K562 (cell line): Measurements from ENCODE around the gene TMEM164. TPM values are rescaled to one million over a fixed set of nuclear protein-coding genes. Genes with fewer than 3 reads are reported as not detected.

Experiments used
- CHD2 ChIP-seq: IDR thresholded peaks from 2 replicates; pipeline ENCODE4 v1.6.1; 2011; ENCODE audit warnings: low read depth, low read length
- ETV1 ChIP-seq: fragments of 450-650 bp; conservative IDR thresholded peaks from 2 replicates; pipeline ENCODE4 v1.6.1; 2016; ENCODE audit warnings: missing genetic modification characterization, control low read depth, low read depth, missing compliant biosample characterization
- FOXA3 ChIP-seq, 2 experiments: fragments of 450-650 bp in 1 of 2; sonication (generic) in 1 of 2; formaldehyde crosslinking; IDR thresholded peaks in 1 of 2; conservative IDR thresholded peaks in 1 of 2; 2 replicates each; pipeline versions ENCODE4 v1.4.0 to v1.8.0; 2020 to 2022; ENCODE audit warnings: mild to moderate bottlenecking in 2 of 2, missing genetic modification reagents in 1 of 2
- KDM1A ChIP-seq, 2 experiments: fragments of 450-650 bp; IDR thresholded peaks; 2 replicates each; pipeline ENCODE4 v1.6.1; 2016; ENCODE audit warnings: mild to moderate bottlenecking in 2 of 2
- NFXL1 ChIP-seq: fragments of 450-650 bp; formaldehyde crosslinking; IDR thresholded peaks from 2 replicates; pipeline ENCODE4 v1.4.0; 2021; ENCODE audit warnings: mild to moderate bottlenecking
- NR2C2 ChIP-seq, 2 experiments: fragments of 200-800 bp in 1 of 2; sonication (Bioruptor generic) in 1 of 2; sonication (generic) in 1 of 2; formaldehyde crosslinking in 1 of 2; IDR thresholded peaks; 2 replicates each; pipeline versions ENCODE4 v1.6.1 to v1.8.0; 2016 to 2022; ENCODE audit warnings: mild to moderate bottlenecking in 1 of 2, missing compliant biosample characterization in 1 of 2, missing genetic modification characterization in 1 of 2, missing genetic modification reagents in 1 of 2
- NR3C1 ChIP-seq: sonication (generic); formaldehyde crosslinking; IDR thresholded peaks from 2 replicates; pipeline ENCODE4 v1.8.1; 2022; ENCODE audit warnings: missing genetic modification reagents
- PHTF2 ChIP-seq: fragments of 250-450 bp; sonication (Bioruptor Pico); IDR thresholded peaks from 2 replicates; pipeline ENCODE4 v1.5.0; 2021; ENCODE audit warnings: mild to moderate bottlenecking
- RFX1 ChIP-seq: fragments of 450-650 bp; IDR thresholded peaks from 2 replicates; pipeline ENCODE4 v1.6.1; 2016; ENCODE audit warnings: mild to moderate bottlenecking, moderate library complexity
- TFAM ChIP-seq: fragments of 250-450 bp; sonication (Bioruptor Pico); conservative IDR thresholded peaks from 2 replicates; pipeline ENCODE4 v1.5.0; 2021; ENCODE audit warnings: mild to moderate bottlenecking, moderate library complexity
- XRCC3 ChIP-seq: fragments of 450-650 bp; IDR thresholded peaks from 2 replicates; pipeline ENCODE4 v1.6.1; 2017; ENCODE audit warnings: mild to moderate bottlenecking, moderate library complexity
- YBX1 ChIP-seq: fragments of 450-650 bp; IDR thresholded peaks from 2 replicates; pipeline ENCODE4 v1.7.1; 2016; ENCODE audit warnings: mild to moderate bottlenecking
- ZNF217 ChIP-seq: sonication (generic); formaldehyde crosslinking; IDR thresholded peaks from 2 replicates; pipeline ENCODE4 v1.8.0; 2022; ENCODE audit warnings: mild to moderate bottlenecking, missing genetic modification reagents
- ZNF311 ChIP-seq: fragments of 250-450 bp; sonication (Bioruptor Pico); IDR thresholded peaks from 2 replicates; pipeline ENCODE4 v1.4.0; 2020; ENCODE audit warnings: mild to moderate bottlenecking, moderate library complexity
- ZNF57 ChIP-seq: fragments of 450-650 bp; formaldehyde crosslinking; IDR thresholded peaks from 2 replicates; pipeline ENCODE4 v1.4.0; 2020; ENCODE audit warnings: mild to moderate bottlenecking, moderate library complexity
- ZZZ3 ChIP-seq: fragments of 450-650 bp; IDR thresholded peaks from 2 replicates; pipeline ENCODE4 v1.6.1; 2016; ENCODE audit warnings: antibody characterized with exemption, mild to moderate bottlenecking, moderate library complexity
- polyA plus RNA-seq, 8 experiments: library from polyadenylated mRNA; depleted of rRNA in 4 of 8; stranded (reverse) in 5 of 8; unstranded in 3 of 8; fragments of >200 nt; fragmentation: Nextera tagmentation in 2 of 8; fragmentation: Illumina TruSeq in 1 of 8; extraction: Ambion mirVana in 2 of 8; extraction: Trizol in 1 of 8; gene quantifications; 2 replicates each; pipeline versions ENCODE4 v1.2.1 to v1.2.3, GENCODE V29; 2011 to 2014; ENCODE audit warnings: inconsistent platforms in 1 of 8, missing spikeins in 1 of 8
- total RNA-seq, 7 experiments: library from RNA; depleted of rRNA in 6 of 7; stranded (reverse); fragments of >200 nt in 6 of 7; fragmentation: Illumina TruSeq in 2 of 7; extraction: Trizol in 2 of 7; gene quantifications; 2 replicates each; pipeline versions ENCODE4 v1.2.1 to v1.2.3, GENCODE V29; 2011 to 2021; ENCODE audit warnings: low replicate concordance in 1 of 7
- TF ChIP-seq, protein P1 (sequence below): sonication (generic); formaldehyde crosslinking; IDR thresholded peaks from 2 replicates; pipeline ENCODE4 v1.8.1; 2023; ENCODE audit warnings: mild to moderate bottlenecking, missing genetic modification reagents
- TF ChIP-seq, protein P2 (sequence below): sonication (generic); formaldehyde crosslinking; IDR thresholded peaks from 2 replicates; pipeline ENCODE4 v1.8.0; 2022; ENCODE audit warnings: missing genetic modification reagents, mild to moderate bottlenecking, borderline replicate concordance
- TF ChIP-seq, protein P3 (sequence below): fragments of 450-650 bp; formaldehyde crosslinking; conservative IDR thresholded peaks from 2 replicates; pipeline ENCODE4 v1.4.0; 2022; ENCODE audit warnings: mild to moderate bottlenecking, missing genetic modification characterization
- TF ChIP-seq, protein P4 (sequence below): sonication (generic); formaldehyde crosslinking; IDR thresholded peaks from 2 replicates; pipeline ENCODE4 v1.8.0; 2023; ENCODE audit warnings: mild to moderate bottlenecking, missing genetic modification reagents

TMEM164 gene
- total and polyA plus RNA-seq, 9 of the 15 experiments (the other 6 are each of a cell fraction or from before 2014, with no cell fraction given) = 2.4 to 57.3 (median 23.1) TPM

DNA sequence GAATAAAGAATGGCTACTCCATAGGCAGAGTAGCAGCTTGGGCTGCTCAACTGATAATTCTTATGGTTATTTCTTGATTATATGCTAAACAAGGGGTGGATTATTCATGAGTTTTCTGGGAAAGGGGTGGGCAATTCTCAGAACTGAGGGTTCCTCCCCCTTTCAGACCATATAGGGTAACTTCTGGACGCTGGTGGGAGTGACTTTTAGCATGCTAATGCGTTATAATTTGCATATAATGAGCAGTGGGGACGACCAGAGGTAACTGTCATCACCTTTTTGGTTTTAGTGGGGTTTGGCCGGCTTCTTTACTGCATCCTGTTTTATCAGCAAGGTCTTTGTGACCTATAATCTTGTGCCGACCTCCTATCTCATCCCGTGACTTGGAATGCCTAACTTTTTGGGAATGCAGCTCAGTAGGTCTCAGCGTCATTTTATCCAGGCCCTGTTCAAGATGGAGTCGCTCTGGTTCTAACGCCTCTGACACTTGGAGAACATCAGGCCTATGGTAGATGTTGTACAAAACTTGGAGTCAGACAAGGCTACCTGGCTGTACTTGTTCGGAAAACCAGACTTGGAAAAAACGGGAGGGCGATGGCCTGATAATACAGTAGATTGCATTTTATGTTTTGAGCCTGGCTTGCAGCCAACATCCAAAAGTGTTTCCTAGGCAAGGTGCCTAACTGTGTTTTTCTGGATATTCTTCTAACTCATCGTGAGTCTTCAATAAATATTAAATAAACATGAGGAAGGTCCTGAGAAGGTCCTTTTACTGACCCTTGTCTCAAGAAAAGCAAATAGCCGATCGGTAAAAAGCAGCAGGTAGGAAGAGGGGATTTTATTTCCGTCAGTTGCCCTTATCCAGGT is 1.8 kb upstream of the TMEM164 start (continued):
- TF ChIP-seq, protein P1, sequence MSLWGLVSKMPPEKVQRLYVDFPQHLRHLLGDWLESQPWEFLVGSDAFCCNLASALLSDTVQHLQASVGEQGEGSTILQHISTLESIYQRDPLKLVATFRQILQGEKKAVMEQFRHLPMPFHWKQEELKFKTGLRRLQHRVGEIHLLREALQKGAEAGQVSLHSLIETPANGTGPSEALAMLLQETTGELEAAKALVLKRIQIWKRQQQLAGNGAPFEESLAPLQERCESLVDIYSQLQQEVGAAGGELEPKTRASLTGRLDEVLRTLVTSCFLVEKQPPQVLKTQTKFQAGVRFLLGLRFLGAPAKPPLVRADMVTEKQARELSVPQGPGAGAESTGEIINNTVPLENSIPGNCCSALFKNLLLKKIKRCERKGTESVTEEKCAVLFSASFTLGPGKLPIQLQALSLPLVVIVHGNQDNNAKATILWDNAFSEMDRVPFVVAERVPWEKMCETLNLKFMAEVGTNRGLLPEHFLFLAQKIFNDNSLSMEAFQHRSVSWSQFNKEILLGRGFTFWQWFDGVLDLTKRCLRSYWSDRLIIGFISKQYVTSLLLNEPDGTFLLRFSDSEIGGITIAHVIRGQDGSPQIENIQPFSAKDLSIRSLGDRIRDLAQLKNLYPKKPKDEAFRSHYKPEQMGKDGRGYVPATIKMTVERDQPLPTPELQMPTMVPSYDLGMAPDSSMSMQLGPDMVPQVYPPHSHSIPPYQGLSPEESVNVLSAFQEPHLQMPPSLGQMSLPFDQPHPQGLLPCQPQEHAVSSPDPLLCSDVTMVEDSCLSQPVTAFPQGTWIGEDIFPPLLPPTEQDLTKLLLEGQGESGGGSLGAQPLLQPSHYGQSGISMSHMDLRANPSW (CRISPR knock-in tag) = no peak
- TF ChIP-seq, protein P2, sequence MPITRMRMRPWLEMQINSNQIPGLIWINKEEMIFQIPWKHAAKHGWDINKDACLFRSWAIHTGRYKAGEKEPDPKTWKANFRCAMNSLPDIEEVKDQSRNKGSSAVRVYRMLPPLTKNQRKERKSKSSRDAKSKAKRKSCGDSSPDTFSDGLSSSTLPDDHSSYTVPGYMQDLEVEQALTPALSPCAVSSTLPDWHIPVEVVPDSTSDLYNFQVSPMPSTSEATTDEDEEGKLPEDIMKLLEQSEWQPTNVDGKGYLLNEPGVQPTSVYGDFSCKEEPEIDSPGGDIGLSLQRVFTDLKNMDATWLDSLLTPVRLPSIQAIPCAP (CRISPR knock-in tag) = no peak
- TF ChIP-seq ZNF311 (peak; percentile 99), ZNF57 (CRISPR knock-in tag) (peak; percentile 94), YBX1 (no peak), KDM1A (IDR thresholded peaks at IDR 0.05) (no peak), NFXL1 (CRISPR knock-in tag) (peak; percentile 95), TFAM (no peak), ZNF217 (no peak), RFX1 (no peak), ETV1 (tag) (peak; percentile 93), NR2C2 (CRISPR knock-in tag; IDR thresholded peaks at IDR 0.05) (no peak), NR2C2 (tag; IDR thresholded peaks at IDR 0.05) (peak; percentile 81), XRCC3 (no peak), FOXA3 (CRISPR knock-in tag; conservative IDR thresholded peaks at IDR 0.05 in 1 of 2, IDR thresholded peaks at IDR 0.05 in 1 of 2) (peak in 1 of 2 experiments; percentile 45; a peak in 1 of 4 replicates), PHTF2 (CRISPR knock-in tag) (peak; percentile 93), NR3C1 (CRISPR knock-in tag) (no peak), CHD2 (no peak), ZZZ3 (no peak)
- TF ChIP-seq, protein P3, sequence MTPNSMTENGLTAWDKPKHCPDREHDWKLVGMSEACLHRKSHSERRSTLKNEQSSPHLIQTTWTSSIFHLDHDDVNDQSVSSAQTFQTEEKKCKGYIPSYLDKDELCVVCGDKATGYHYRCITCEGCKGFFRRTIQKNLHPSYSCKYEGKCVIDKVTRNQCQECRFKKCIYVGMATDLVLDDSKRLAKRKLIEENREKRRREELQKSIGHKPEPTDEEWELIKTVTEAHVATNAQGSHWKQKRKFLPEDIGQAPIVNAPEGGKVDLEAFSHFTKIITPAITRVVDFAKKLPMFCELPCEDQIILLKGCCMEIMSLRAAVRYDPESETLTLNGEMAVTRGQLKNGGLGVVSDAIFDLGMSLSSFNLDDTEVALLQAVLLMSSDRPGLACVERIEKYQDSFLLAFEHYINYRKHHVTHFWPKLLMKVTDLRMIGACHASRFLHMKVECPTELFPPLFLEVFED (CRISPR knock-in tag) = peak; percentile 98
- TF ChIP-seq, protein P4, sequence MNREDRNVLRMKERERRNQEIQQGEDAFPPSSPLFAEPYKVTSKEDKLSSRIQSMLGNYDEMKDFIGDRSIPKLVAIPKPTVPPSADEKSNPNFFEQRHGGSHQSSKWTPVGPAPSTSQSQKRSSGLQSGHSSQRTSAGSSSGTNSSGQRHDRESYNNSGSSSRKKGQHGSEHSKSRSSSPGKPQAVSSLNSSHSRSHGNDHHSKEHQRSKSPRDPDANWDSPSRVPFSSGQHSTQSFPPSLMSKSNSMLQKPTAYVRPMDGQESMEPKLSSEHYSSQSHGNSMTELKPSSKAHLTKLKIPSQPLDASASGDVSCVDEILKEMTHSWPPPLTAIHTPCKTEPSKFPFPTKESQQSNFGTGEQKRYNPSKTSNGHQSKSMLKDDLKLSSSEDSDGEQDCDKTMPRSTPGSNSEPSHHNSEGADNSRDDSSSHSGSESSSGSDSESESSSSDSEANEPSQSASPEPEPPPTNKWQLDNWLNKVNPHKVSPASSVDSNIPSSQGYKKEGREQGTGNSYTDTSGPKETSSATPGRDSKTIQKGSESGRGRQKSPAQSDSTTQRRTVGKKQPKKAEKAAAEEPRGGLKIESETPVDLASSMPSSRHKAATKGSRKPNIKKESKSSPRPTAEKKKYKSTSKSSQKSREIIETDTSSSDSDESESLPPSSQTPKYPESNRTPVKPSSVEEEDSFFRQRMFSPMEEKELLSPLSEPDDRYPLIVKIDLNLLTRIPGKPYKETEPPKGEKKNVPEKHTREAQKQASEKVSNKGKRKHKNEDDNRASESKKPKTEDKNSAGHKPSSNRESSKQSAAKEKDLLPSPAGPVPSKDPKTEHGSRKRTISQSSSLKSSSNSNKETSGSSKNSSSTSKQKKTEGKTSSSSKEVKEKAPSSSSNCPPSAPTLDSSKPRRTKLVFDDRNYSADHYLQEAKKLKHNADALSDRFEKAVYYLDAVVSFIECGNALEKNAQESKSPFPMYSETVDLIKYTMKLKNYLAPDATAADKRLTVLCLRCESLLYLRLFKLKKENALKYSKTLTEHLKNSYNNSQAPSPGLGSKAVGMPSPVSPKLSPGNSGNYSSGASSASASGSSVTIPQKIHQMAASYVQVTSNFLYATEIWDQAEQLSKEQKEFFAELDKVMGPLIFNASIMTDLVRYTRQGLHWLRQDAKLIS (CRISPR knock-in tag) = no peak
